HG03558 (cell line): Measurements from ENCODE around the gene STX12.
"Not testable (repeated sequence)": the region's sequence is repeated elsewhere in the genome, so short reads cannot be mapped to it uniquely, and the experiment has no call there.

Source experiments
- ATAC-seq: cut with Tn5 transposase; IDR thresholded peaks from one replicate; pipeline ENCODE4 v1.9.1; 2021; ENCODE audit warnings: moderate number of reproducible peaks; ENCODE audit not compliant: unreplicated experiment; ENCODE audit errors: extremely low read depth

The STX12 gene

DNA sequence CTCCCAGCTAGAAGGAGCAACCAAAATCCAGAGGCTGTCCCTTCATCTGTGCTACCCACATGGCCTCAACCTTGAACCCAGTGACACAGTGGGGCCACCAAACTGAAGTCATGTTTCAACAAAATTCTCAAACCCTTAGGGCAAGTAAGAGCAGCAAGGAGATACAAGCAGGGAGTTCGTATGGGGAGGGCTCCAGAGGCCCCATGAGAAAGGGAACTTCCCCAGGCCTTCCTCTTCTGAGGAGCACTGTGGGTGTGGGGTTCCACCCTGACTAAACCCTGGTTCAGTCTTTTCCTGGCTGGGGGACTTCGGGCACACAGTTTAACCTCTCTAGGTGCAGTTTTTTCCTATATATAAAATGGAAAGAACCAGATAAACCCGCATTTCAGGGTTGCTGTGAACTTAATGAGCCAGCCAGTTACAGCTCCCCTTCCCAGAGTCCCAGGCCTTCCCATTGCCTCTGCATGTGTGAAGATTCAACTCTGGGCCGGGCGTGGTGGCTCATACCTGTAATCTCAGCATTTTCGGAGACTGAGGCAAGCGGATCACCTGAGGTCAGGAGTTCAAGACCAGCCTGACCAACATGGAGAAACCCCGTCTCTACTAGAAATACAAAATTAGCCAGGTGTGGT, 91.4 kb downstream of the STX12 start:
- no peak for ATAC-seq

DNA sequence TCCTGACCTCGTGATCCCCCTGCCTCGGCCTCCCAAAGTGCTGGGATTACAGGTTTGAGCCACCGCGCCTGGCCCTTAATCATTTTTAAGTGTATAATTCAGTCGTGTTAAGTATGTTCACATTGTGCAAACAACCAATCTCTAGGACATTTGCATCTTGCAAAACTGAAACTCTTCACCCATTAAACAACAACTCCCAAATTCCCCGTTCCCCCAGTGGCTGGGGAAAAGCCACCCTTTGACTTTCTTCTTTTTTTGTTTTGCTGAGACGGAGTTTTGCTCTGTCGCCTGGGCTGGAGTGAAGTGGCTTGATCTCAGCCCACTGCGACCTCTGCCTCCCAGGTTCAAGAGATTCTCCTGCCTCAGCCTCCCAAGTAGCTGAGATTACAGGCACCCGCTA, 92.8 kb downstream of the STX12 start:
- no peak for ATAC-seq

DNA sequence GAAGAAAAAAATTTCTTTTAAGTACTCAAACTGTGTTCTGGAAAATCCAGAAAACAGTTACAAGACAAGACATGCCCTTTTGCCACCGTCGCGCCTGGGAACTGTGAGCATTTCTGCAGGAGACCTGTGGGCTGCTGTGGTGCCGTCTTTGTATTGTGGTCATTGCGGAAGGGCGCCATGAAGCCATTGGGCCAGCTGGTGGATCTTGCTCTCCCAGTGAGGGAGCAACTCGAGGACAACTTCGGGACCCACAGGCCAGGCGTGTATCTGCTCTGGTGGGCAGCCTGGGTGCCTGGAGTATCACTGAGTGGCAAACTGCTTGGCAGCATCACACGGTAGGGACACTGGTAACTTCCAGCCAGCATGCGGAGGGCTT, 95.5 kb downstream of the STX12 start:
- no peak for ATAC-seq

GRCh38 chr1:27868932-27869718, 96.1 kb downstream of the STX12 start:
- ATAC-seq = no peak

DNA sequence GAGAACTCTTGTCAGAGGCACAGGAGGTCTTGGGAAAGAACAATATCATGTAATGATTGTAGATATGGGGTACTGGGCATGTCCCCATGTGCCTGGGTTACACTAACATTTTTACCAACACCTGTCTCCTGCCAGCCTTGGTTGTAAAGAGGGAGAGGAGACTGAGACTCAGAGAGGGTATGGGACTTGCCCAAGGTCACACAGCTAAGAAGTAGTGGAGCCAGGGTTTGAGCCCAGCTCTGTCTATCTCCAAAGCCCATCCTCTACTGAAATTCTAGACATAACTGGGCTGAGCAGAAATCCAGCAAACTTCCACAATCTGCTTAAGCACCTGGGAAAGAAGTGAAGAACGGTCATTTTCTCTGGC, 96.7 kb downstream of the STX12 start:
- ATAC-seq = no peak

GRCh38 chr1:27871076-27871475, 98.1 kb downstream of the STX12 start:
- ATAC-seq = not testable (repeated sequence)

- ATAC-seq = no peak
Observed at GRCh38 chr1:27872059-27872801, 99.2 kb downstream of the STX12 start, which contains the start of gene THEMIS2. THEMIS2 (plus strand) TSS chr1:27872544; CDS start chr1:27872572, 28 bp downstream.

- ATAC-seq = no peak
Observed at GRCh38 chr1:27872802-27873551, 100.0 kb downstream of the STX12 start.

DNA sequence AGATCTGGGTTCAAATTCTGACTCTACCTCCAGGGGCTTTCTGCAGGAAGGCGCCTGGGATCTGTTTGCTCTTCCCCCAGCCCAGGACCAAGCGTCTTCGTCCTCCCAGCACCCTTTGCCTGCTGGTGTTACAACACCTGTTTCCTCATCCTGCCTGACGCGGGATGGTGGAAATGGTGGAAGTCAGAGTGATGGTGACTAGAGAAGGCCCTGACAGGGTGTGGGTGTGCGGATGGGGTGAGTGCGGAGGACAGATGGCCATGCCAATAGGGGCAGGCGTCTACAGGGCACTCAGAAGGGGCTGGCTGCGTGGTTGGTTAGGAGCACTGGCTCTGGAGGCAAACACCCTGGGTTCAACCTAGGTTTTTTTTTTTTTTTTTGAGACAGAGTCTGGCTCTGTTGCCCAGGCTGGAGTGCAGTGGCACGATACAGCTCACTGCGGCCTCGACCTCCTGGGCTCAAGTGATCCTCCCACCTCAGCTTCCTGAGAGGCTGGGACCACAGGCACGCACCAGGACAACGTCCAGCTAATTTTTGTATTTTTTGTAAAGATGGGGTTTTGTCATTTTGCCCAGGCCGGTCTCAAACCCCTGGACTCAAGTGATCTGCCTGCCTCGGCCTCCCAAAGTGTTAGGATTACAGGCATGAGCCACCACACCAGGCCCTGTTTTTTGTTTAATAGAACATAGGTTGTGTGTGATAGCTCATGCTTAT, 100.8 kb downstream of the STX12 start:
- no peak for ATAC-seq
